IPS-11a (cell line): ENCODE measurements around the gene CSKMT.
A peak's percentile ranks its signal among the peaks of the same experiment; 100 is the strongest.
"Not testable (repeated sequence)": the region's sequence is repeated elsewhere in the genome, so short reads cannot be mapped to it uniquely, and the experiment has no call there.

Experiments
- H3K4me3 ChIP-seq: one replicate; pipeline ENCODE4 v1.5.1; 2013; ENCODE audit warnings: low read depth, low read length, control low read depth

The CSKMT gene

GRCh38 chr11:62652161-62653006 is 12.7 kb upstream of the CSKMT start:
- H3K4me3 ChIP-seq = peak overlapping the region; percentile 88

DNA sequence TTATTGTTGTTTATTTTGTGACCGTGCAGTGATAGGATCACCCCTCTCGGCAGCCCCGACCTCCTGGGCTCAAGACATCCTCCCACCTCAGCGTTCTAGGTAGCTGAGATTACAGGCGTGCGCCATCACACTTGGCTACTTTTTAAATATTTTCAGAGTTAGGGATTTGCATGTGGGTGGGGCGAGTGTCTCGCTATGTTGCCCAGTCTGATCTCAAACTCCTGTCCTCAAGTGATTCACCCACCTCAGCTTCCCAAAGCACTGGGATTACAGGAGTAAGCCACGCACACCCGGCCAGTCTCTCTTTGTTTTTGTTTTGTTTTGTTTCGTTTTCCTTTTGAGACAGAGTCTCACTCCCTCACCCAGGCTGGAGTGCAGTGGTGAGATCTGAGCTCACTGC is 10.8 kb upstream of the CSKMT start:
- H3K4me3 ChIP-seq = no peak overlapping the region

DNA sequence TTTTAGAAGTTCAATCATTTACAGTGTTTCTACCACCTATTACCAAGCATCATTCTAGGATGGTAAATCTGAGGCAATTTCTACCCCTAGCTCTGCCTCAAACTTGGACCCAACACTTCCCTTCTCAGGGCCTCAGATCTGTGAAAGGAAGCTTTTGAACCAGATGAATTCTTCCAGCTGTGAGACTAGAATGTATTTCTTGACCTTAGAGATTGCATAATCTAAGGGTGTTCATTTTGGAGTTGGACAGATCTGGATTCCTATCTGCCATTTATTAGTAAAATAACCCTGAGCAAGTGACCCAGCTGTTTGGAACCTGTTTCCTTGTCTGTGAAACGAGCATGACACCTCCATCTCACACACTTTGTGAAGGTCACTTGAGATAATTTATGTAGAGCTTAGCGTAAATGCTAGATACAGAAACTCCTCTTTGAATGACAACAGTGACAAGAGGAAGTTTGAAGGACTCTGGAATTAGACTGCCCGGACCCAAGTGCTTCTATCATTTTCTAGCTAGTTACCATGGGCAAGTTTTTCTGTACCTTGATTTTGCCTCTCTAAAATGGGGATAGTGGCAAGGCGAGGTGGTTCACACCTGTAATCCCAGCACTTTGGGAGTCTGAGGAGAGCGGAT is 8.2 kb upstream of the CSKMT start:
- H3K4me3 ChIP-seq = no peak overlapping the region

- peak overlapping the region; percentile 96 for H3K4me3 ChIP-seq
These were observed 572 bp upstream of the CSKMT start for GRCh38 chr11:62664405-62665074.

DNA sequence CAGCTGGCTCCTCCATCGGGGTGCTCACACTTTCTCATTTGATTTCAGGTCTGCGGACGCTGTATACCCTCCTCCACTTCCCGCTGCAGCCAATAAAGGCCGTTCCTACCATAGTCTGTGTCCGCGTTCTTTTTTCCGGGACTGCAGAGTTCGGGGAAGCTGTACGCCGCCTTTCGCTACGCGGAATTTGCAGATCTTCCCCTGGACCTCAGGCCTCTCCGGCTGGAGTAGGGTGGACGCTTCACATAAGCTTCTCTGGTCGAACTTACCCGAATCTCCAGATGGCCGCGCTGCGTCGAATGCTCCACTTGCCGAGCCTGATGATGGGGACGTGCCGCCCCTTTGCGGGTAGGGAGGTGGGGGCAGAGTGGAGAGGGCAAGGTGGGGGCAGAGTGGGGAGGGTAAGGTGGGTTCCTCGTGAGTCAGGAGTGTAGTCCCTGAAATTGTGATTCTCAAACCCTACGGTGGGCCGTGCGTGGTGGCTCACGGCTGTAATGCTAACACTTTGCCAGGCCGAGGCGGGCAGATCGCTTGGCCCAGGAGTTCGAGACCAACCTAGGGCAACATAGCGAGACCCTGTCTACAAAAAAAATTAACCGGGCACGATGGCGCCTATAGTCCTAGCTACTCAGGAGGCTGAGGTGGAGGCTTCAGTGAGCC is 617 bp downstream of the CSKMT start:
- peak overlapping the region; percentile 96 for H3K4me3 ChIP-seq

- peak overlapping the region; percentile 96 for H3K4me3 ChIP-seq
These were observed 1.3 kb downstream of the CSKMT start for GRCh38 chr11:62666259-62666926.

DNA sequence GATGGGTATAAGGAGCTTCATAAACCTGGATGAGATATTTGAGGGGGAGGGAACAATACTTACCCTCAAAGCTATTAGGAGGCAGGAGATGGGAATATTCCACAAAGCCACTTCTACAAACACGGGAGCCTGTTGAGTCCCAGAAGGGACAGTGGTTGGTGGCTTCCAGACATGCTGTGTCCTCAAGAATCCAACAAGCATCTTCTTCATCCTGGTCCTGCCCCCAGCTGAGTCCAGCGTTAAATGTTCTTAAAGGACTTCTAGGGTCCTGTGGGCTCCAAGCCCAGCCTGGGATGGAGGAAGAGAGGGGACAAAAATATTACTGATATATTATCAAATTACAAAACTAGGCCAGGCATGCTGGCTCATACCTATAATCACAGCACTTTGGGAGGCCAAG is 2.3 kb downstream of the CSKMT start:
- no peak overlapping the region for H3K4me3 ChIP-seq

DNA sequence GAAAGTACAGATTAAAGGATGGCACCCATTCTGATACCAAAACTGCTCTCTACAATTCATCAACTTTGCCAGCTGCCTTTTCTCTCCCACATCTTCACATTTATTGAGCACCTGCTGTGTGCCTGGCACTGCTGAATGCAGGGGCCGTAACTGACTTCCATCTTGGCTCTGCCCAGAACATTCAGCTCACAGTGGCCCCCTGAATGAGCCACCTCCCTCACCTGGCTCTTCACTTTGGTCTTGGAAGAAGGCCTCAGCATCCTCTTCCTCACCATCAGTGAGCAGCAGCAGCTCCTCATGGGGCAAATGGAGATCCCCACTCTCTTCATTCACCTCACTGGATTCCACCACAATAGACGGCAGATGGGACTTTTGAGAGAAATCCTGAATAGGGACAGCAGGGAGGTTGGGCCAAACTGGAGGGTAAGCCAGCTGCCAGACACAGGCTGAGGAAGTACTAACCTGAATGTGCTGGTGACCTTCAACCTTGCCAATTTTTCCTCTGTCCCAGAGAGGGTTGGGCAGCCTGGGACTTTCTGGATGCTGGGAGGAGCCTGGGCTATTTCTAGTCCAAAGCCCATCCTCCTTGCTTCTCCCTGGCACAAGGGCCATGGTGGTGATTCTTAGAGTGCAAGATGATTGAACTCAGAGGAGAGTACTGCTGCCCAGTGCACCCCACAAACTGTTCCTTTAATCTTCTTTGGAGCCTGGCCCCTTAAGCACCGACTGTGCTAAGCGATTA is 4.5 kb downstream of the CSKMT start:
- no peak overlapping the region for H3K4me3 ChIP-seq

GRCh38 chr11:62671236-62671607 is 6.1 kb downstream of the CSKMT start:
- peak overlapping the region; percentile 95 for H3K4me3 ChIP-seq

DNA sequence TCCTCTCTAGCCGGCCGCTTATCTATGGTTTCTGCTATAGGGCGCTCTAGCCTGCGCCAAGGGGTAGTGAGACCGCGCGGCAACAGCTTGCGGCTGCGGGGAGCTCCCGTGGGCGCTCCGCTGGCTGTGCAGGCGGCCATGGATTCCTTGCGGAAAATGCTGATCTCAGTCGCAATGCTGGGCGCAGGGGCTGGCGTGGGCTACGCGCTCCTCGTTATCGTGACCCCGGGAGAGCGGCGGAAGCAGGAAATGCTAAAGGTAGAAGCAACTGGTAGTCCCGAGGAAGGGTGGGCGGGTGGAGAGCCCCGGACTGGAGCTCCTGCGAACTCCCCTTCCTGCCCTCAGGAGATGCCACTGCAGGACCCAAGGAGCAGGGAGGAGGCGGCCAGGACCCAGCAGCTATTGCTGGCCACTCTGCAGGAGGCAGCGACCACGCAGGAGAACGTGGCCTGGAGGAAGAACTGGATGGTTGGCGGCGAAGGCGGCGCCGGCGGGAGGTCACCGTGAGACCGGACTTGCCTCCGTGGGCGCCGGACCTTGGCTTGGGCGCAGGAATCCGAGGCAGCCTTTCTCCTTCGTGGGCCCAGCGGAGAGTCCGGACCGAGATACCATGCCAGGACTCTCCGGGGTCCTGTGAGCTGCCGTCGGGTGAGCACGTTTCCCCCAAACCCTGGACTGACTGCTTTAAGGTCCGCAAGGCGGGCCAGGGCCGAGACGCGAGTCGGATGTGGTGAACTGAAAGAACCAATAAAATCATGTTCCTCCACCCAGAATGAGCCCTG is 6.7 kb downstream of the CSKMT start, which contains the start of the genes LBHD1 and UQCC3:
Gene LBHD1 (minus strand): TSS at position 660 of the 782 bp plus-strand sequence. CDS start 2,236 bp downstream, outside the sequence.
Gene UQCC3 (plus strand): TSS at position 66 of the 782 bp plus-strand sequence. CDS start 73 bp downstream, at position 139.
- peak within 1 kb of the TSS; percentile 95 for H3K4me3 ChIP-seq

GRCh38 chr11:62673196-62673525 is 8.0 kb downstream of the CSKMT start:
- no peak overlapping the region for H3K4me3 ChIP-seq

DNA sequence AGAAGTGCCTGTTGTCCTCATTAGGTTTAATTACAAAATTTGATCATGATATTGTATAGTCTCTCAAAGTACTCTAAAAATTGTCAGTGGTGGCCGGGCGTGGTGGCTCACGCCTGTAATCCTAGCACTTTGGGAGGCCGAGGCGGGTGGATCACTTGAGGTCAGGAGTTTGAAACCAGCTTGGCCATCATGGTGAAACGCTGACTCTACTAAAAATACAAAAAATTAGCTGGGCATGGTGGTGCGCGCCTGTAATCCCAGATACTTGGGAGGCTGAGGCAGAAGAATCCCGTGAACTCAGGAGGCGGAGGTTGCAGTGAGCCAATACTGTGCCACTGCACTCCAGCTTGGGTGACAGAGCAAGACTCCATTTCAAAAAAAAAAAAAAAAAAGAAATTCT is 10.3 kb downstream of the CSKMT start:
- H3K4me3 ChIP-seq = not testable (repeated sequence)

GRCh38 chr11:62676698-62677097 is 11.6 kb downstream of the CSKMT start:
- no peak overlapping the region for H3K4me3 ChIP-seq

GRCh38 chr11:62677156-62677555 is 12.0 kb downstream of the CSKMT start:
- no peak overlapping the region for H3K4me3 ChIP-seq

DNA sequence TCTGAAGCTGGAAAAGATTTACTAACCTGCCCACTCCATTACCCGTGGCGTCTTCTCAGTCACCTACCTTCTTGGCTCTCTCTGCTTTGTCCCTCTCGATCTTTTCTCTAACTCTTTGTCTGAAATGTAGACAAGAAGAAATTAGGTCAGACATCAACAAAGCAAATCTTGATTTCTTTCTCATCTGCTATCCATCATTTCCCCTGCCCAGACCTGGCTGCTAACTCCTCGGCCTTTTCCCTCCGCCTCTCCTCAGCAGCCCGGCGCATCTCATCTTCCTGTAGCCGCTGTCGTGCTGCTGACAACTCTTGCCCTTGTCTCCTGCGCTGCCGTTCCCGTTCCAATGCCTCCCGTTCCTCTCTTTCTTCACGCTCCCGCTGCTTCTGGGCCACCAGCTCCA is 12.6 kb downstream of the CSKMT start:
- no peak overlapping the region for H3K4me3 ChIP-seq

GRCh38 chr11:62678433-62678769 is 13.3 kb downstream of the CSKMT start:
- peak overlapping the region; percentile 92 for H3K4me3 ChIP-seq

- H3K4me3 ChIP-seq = peak within 1 kb of the TSS; percentile 92
These were observed 13.9 kb downstream of the CSKMT start, which contains the start of gene UBXN1 for GRCh38 chr11:62678770-62679696. Gene UBXN1, minus strand, starts transcription at chr11:62679073. Its CDS starts 150 bp downstream, at chr11:62678923.

- H3K4me3 ChIP-seq = no peak overlapping the region
These were observed 15.7 kb downstream of the CSKMT start for GRCh38 chr11:62680825-62681240.
